ENCODE results near the gene CRYL1. TPM values are rescaled to one million over a fixed set of nuclear protein-coding genes. Genes with fewer than 3 reads are reported as not detected.

Gene CRYL1
- total and polyA plus RNA-seq, 3 experiments from 2014 or later, result 7.2 to 36.1 (median 7.8) TPM

DNA sequence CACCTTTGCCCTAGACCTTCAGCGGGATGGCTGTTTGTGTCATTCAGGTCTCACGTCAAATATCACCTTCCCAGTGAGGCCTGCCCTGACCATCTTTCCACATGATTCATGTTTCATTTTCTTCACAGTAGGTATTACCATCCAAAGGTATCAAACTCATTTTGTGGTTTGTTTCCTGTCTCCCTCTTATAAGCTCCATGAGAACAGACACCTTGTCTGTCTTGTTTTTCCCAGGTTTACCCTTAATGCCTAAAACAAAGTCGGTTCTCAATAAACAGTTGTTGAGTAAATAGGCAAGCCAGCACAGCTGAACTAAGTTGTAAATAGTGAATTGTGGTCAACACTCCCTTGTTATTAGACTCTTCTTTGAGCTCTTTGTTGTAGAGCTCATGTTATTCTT is 170.9 kb downstream of the CRYL1 start:
- H3K27ac ChIP-seq (ENCODE audit: low read depth, low read length), result no peak overlapping the region
- H3K9me3 ChIP-seq (ENCODE audit: low read length), result no peaks in the 10 kb centered on the region
- no peaks in the 10 kb centered on the region for H3K36me3 ChIP-seq (ENCODE audit: insufficient read depth, low read length)
- no peak for DNase-seq
- CTCF ChIA-PET, result no interaction called here
- no peaks in the 10 kb centered on the region for H3K36me3 Mint-ChIP-seq
- H3K4me3 ChIP-seq (ENCODE audit: low read length), result no peak overlapping the region
- H3K27me3 ChIP-seq (ENCODE audit: insufficient read depth, low read length, poor library complexity, severe bottlenecking), result no peaks in the 10 kb centered on the region
- no peaks in the 10 kb centered on the region for H3K4me1 Mint-ChIP-seq
- H3K27me3 Mint-ChIP-seq, result no peaks in the 10 kb centered on the region
- no peaks in the 10 kb centered on the region for H3K4me1 ChIP-seq (ENCODE audit: insufficient read depth, low read length)
- peak overlapping the region in 1 of 8 donors; percentile 4 for H3K27ac Mint-ChIP-seq
- POLR2A ChIA-PET, result no interaction called here
- H3K9me3 Mint-ChIP-seq, result no peaks in the 10 kb centered on the region
- H3K4me3 Mint-ChIP-seq, result no peak overlapping the region

DNA sequence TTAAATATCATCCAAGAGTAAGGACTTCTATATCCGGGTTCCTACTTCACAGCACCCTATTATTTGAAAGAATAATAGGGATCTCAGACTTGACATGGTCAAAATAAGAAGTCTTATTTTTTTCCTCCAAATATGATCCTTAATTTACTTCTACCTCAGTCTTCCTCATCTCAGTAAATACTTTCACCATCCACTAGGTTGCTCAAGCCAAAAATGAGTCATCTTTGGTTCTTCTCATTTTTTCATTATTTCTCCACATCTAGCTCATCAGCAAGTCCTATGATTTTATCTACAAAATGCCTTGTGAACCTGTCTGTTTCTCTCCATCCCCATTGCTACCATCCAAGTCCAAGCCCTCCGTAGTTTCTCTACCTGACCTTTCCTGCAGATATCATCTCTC is 171.7 kb downstream of the CRYL1 start:
- no peak for DNase-seq
- Histone ChIP-seq H3K4me3 (ENCODE audit: low read length) (no peak overlapping the region), H3K27ac (ENCODE audit: low read depth, low read length) (no peak overlapping the region), H3K9me3 (ENCODE audit: low read length) (no peaks in the 10 kb centered on the region), H3K4me1 (ENCODE audit: insufficient read depth, low read length) (no peaks in the 10 kb centered on the region), H3K27me3 (ENCODE audit: insufficient read depth, low read length, poor library complexity, severe bottlenecking) (no peaks in the 10 kb centered on the region), H3K36me3 (ENCODE audit: insufficient read depth, low read length) (no peaks in the 10 kb centered on the region)
- no peaks in the 10 kb centered on the region for H3K4me1 Mint-ChIP-seq
- H3K36me3 Mint-ChIP-seq, result no peaks in the 10 kb centered on the region
- no peak overlapping the region for H3K27ac Mint-ChIP-seq
- H3K4me3 Mint-ChIP-seq, result no peak overlapping the region
- H3K9me3 Mint-ChIP-seq, result no peaks in the 10 kb centered on the region
- POLR2A ChIA-PET, result no interaction called here
- CTCF ChIA-PET, result no interaction called here
- no peaks in the 10 kb centered on the region for H3K27me3 Mint-ChIP-seq

Other genes starting within 250 kb of the CRYL1 start
- gene IFT88, start 41.3 kb upstream of the CRYL1 start, total RNA-seq, result 1 to 10 TPM; 4.2 to 4.9 TPM
- 7.2 TPM for gene IFT88, start 41.3 kb upstream of the CRYL1 start, polyA plus RNA-seq
- under 1 TPM; 0.84 to 0.98 TPM for gene IL17D, start 177.8 kb upstream of the CRYL1 start, total RNA-seq
- 0.28 TPM for gene IL17D, start 177.8 kb upstream of the CRYL1 start, polyA plus RNA-seq
- gene EEF1AKMT1, start 248.1 kb upstream of the CRYL1 start, total RNA-seq, result 10 to 100 TPM; 20.1 to 21.5 TPM
- gene EEF1AKMT1, start 248.1 kb upstream of the CRYL1 start, polyA plus RNA-seq, result 13.9 TPM

Measured in CD8-positive, alpha-beta memory T cell (primary cell).